HepG2 (cell line): Measurements from ENCODE around the gene DNLZ. TPM values are rescaled to one million over a fixed set of nuclear protein-coding genes. Genes with fewer than 3 reads are reported as not detected.

Experiments used
- CAMTA2 ChIP-seq: sonication (generic); formaldehyde crosslinking; IDR thresholded peaks from 2 replicates; pipeline ENCODE4 v1.4.0; 2020; ENCODE audit warnings: mild to moderate bottlenecking, missing genetic modification reagents, borderline replicate concordance
- GABPA ChIP-seq, 2 experiments: IDR thresholded peaks; 2 replicates each; pipeline ENCODE4 v1.6.1; 2011 to 2016; ENCODE audit warnings: low read depth in 2 of 2, low read length in 1 of 2, missing biosample characterization in 1 of 2, missing genetic modification characterization in 1 of 2
- GABPB1 ChIP-seq: IDR thresholded peaks from 2 replicates; pipeline ENCODE4 v1.6.1; 2016; ENCODE audit warnings: mild to moderate bottlenecking, missing genetic modification reagents, moderate library complexity, missing compliant biosample characterization
- HNF1B ChIP-seq: sonication (generic); formaldehyde crosslinking; IDR thresholded peaks from 2 replicates; pipeline ENCODE4 v1.5.1; 2020; ENCODE audit warnings: mild to moderate bottlenecking, moderate library complexity, missing genetic modification reagents
- JARID2 ChIP-seq: sonication (generic); formaldehyde crosslinking; IDR thresholded peaks from 2 replicates; pipeline ENCODE4 v1.8.1; 2023; ENCODE audit warnings: missing genetic modification reagents, inconsistent platforms; ENCODE audit not compliant: insufficient replicate concordance
- KLF12 ChIP-seq: sonication (generic); formaldehyde crosslinking; IDR thresholded peaks from 2 replicates; pipeline ENCODE4 v1.4.0; 2020; ENCODE audit warnings: missing genetic modification reagents, borderline replicate concordance
- NFIB ChIP-seq: sonication (generic); formaldehyde crosslinking; IDR thresholded peaks from 2 replicates; pipeline ENCODE4 v1.9.0; 2021; ENCODE audit warnings: missing genetic modification reagents, mild to moderate bottlenecking, borderline replicate concordance
- NFYC ChIP-seq: IDR thresholded peaks from 2 replicates; pipeline ENCODE4 v1.6.1; 2016; ENCODE audit warnings: missing genetic modification reagents, missing compliant biosample characterization
- POLR2G ChIP-seq: fragments of 200-400 bp; formaldehyde crosslinking; IDR thresholded peaks from 2 replicates; pipeline ENCODE4 v1.6.1; 2018; ENCODE audit warnings: mild to moderate bottlenecking, low read depth, low read length, moderate library complexity
- RNF219 ChIP-seq: sonication (generic); formaldehyde crosslinking; IDR thresholded peaks from 2 replicates; pipeline ENCODE4 v1.5.0; 2020; ENCODE audit warnings: mild to moderate bottlenecking, missing genetic modification reagents
- RXRA ChIP-seq: sonication (generic); formaldehyde crosslinking; IDR thresholded peaks from 2 replicates; pipeline ENCODE4 v1.5.1; 2020; ENCODE audit warnings: missing genetic modification reagents
- SMAD9 ChIP-seq: sonication (generic); formaldehyde crosslinking; IDR thresholded peaks from 2 replicates; pipeline ENCODE4 v1.5.1; 2020; ENCODE audit warnings: mild to moderate bottlenecking, missing genetic modification reagents
- WIZ ChIP-seq: sonication (generic); formaldehyde crosslinking; IDR thresholded peaks from 2 replicates; pipeline ENCODE4 v1.5.1; 2020; ENCODE audit warnings: mild to moderate bottlenecking, missing genetic modification reagents
- ZNF224 ChIP-seq: sonication (generic); formaldehyde crosslinking; IDR thresholded peaks from 2 replicates; pipeline ENCODE4 v1.5.0; 2020; ENCODE audit warnings: mild to moderate bottlenecking, missing genetic modification reagents
- ZNF550 ChIP-seq: sonication (generic); formaldehyde crosslinking; IDR thresholded peaks from 2 replicates; pipeline ENCODE4 v1.4.0; 2020; ENCODE audit warnings: mild to moderate bottlenecking, missing genetic modification reagents, borderline replicate concordance
- ZNF556 ChIP-seq: sonication (generic); formaldehyde crosslinking; IDR thresholded peaks from 2 replicates; pipeline ENCODE4 v1.4.0; 2020; ENCODE audit warnings: mild to moderate bottlenecking, missing genetic modification reagents, borderline replicate concordance
- ZNF629 ChIP-seq: sonication (generic); formaldehyde crosslinking; conservative IDR thresholded peaks from 2 replicates; pipeline ENCODE4 v1.5.0; 2020; ENCODE audit warnings: missing genetic modification reagents
- ZNF713 ChIP-seq: sonication (generic); formaldehyde crosslinking; IDR thresholded peaks from 2 replicates; pipeline ENCODE4 v1.4.0; 2020; ENCODE audit warnings: mild to moderate bottlenecking, missing genetic modification reagents
- ZNF782 ChIP-seq: sonication (generic); formaldehyde crosslinking; IDR thresholded peaks from 2 replicates; pipeline ENCODE4 v1.4.0; 2020; ENCODE audit warnings: missing genetic modification reagents, mild to moderate bottlenecking, borderline replicate concordance
- polyA plus RNA-seq, 8 experiments: library from polyadenylated mRNA; depleted of rRNA in 3 of 8; stranded (reverse) in 7 of 8; unstranded in 1 of 8; fragments of >200 nt; fragmentation: Illumina TruSeq in 4 of 8; extraction: Trizol in 4 of 8; gene quantifications; 2 replicates each; pipeline versions ENCODE4 v1.2.1 to v1.2.3, GENCODE V29; 2011 to 2016; ENCODE audit warnings: low read depth in 4 of 8, missing spikeins in 1 of 8, mixed read lengths in 1 of 8; ENCODE audit not compliant: insufficient read depth in 1 of 8
- total RNA-seq, 5 experiments: library from RNA; depleted of rRNA; stranded (reverse); fragments of >200 nt; fragmentation: Illumina TruSeq; extraction: Trizol; gene quantifications; 2 replicates each; pipeline ENCODE4 v1.2.3, GENCODE V29; 2016; ENCODE audit warnings: low read depth in 1 of 5
- TF ChIP-seq, protein P1 (sequence below): sonication (generic); formaldehyde crosslinking; IDR thresholded peaks from 2 replicates; pipeline ENCODE4 v1.5.0; 2020; ENCODE audit warnings: mild to moderate bottlenecking, missing genetic modification reagents
- TF ChIP-seq, protein P2 (sequence below): sonication (generic); formaldehyde crosslinking; IDR thresholded peaks from 2 replicates; pipeline ENCODE4 v1.5.1; 2020; ENCODE audit warnings: mild to moderate bottlenecking, missing genetic modification reagents, moderate library complexity

The DNLZ gene
- total and polyA plus RNA-seq, 2 of the 13 experiments (the other 11 are each of a cell fraction or from before 2014, with no cell fraction given) = 3.4 to 8.0 TPM

- TF ChIP-seq, protein P1, sequence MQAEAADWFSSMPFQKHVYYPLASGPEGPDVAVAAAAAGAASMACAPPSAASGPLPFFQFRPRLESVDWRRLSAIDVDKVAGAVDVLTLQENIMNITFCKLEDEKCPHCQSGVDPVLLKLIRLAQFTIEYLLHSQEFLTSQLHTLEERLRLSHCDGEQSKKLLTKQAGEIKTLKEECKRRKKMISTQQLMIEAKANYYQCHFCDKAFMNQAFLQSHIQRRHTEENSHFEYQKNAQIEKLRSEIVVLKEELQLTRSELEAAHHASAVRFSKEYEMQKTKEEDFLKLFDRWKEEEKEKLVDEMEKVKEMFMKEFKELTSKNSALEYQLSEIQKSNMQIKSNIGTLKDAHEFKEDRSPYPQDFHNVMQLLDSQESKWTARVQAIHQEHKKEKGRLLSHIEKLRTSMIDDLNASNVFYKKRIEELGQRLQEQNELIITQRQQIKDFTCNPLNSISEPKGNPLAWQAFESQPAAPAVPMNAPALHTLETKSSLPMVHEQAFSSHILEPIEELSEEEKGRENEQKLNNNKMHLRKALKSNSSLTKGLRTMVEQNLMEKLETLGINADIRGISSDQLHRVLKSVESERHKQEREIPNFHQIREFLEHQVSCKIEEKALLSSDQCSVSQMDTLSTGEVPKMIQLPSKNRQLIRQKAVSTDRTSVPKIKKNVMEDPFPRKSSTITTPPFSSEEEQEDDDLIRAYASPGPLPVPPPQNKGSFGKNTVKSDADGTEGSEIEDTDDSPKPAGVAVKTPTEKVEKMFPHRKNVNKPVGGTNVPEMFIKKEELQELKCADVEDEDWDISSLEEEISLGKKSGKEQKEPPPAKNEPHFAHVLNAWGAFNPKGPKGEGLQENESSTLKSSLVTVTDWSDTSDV (CRISPR knock-in tag) = 0 out of 2 replicates have a peak, but pooled peaks have one; percentile 70
- peak; percentile 44; the same call in 1 of the 2 replicates for TF ChIP-seq ZNF556 (CRISPR knock-in tag)
- 0 out of 2 replicates have a peak, but pooled peaks have one; percentile 15 for TF ChIP-seq HNF1B (CRISPR knock-in tag)
- TF ChIP-seq, protein P2, sequence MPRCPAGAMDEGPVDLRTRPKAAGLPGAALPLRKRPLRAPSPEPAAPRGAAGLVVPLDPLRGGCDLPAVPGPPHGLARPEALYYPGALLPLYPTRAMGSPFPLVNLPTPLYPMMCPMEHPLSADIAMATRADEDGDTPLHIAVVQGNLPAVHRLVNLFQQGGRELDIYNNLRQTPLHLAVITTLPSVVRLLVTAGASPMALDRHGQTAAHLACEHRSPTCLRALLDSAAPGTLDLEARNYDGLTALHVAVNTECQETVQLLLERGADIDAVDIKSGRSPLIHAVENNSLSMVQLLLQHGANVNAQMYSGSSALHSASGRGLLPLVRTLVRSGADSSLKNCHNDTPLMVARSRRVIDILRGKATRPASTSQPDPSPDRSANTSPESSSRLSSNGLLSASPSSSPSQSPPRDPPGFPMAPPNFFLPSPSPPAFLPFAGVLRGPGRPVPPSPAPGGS (CRISPR knock-in tag) = no peak
- TF ChIP-seq CAMTA2 (CRISPR knock-in tag) = no peak
- peak; percentile 81; the same call in 1 of the 2 replicates for TF ChIP-seq ZNF782 (CRISPR knock-in tag)
- peak; percentile 80 for TF ChIP-seq GABPB1 (CRISPR knock-in tag)
- no peak for TF ChIP-seq SMAD9 (CRISPR knock-in tag)
- peak; percentile 35; the same call in 1 of the 2 replicates for TF ChIP-seq ZNF224 (CRISPR knock-in tag)
- no peak for TF ChIP-seq GABPA (IDR thresholded peaks at IDR 0.05; ENCODE audit: low read depth, low read length)
- TF ChIP-seq GABPA (CRISPR knock-in tag; IDR thresholded peaks at IDR 0.05; ENCODE audit: low read depth) = 0 out of 2 replicates have a peak, but pooled peaks have one; percentile 24
- peak; percentile 40 for TF ChIP-seq JARID2 (CRISPR knock-in tag)
- TF ChIP-seq ZNF629 = peak; percentile 30; the same call in 1 of the 2 replicates
- TF ChIP-seq WIZ (CRISPR knock-in tag) = no peak
- TF ChIP-seq ZNF550 (CRISPR knock-in tag) = no peak
- no peak for TF ChIP-seq RNF219 (CRISPR knock-in tag)
- TF ChIP-seq KLF12 (CRISPR knock-in tag) = 0 out of 2 replicates have a peak, but pooled peaks have one; percentile 66
- no peak for TF ChIP-seq NFIB
- peak; percentile 26; the same call in 1 of the 2 replicates for TF ChIP-seq POLR2G
- no peak for TF ChIP-seq NFYC (CRISPR knock-in tag)
- 0 out of 2 replicates have a peak, but pooled peaks have one; percentile 39 for TF ChIP-seq ZNF713 (CRISPR knock-in tag)
- peak; percentile 56; the same call in 1 of the 2 replicates for TF ChIP-seq RXRA (CRISPR knock-in tag)
Observed at GRCh38 chr9:136372561-136373299, 9.2 kb upstream of the DNLZ start (continued).
